Endothelial cell of umbilical vein (primary cell): ENCODE data around the gene SORCS1. TPM values are rescaled to one million over a fixed set of nuclear protein-coding genes. Genes with fewer than 3 reads are reported as not detected.

ENCODE experiments used
- BruUV-seq: library from RNA; stranded (reverse); fragments of 400-500 nt; replicated peaks from 2 replicates; lab custom pipeline; 2021; lab: Mats Ljungman, UMichigan
- CTCF ChIA-PET: fragments of 300-600, 350-600 bp; sonication (Branson Sonifier 250); formaldehyde crosslinking; loops from one replicate; lab custom pipeline; 2021; ENCODE audit warnings: antibody characterized with exemption, inconsistent platforms; lab: Charles Lee
- POLR2A ChIA-PET: fragments of 300-600, 350-600 bp; sonication (Branson Sonifier 250); formaldehyde crosslinking; loops from one replicate; lab custom pipeline; 2021; ENCODE audit warnings: antibody characterized with exemption, inconsistent platforms; lab: Charles Lee
- DNase-seq: peaks from one replicate; pipeline ENCODE4 v3.0.0-alpha.2; 2011; ENCODE audit warnings: low read depth, low spot score
- FAIRE-seq: peaks from 2 replicates; lab custom pipeline; 2011; peaks lifted over from hg19 to GRCh38; lab: Jason Lieb, UNC
- H2AFZ ChIP-seq: 2 replicates; pipeline ENCODE4 v1.6.0; 2012; ENCODE audit warnings: low read depth, low read length, control low read depth, inconsistent platforms
- H3K27ac ChIP-seq: 2 replicates; pipeline ENCODE4 v1.5.1; 2011; ENCODE audit warnings: low read depth, mild to moderate bottlenecking, control low read depth, low read length, moderate library complexity; ENCODE audit not compliant: insufficient read depth
- H3K27me3 ChIP-seq, 2 experiments: 2 replicates each; pipeline versions ENCODE4 v1.6.0 to v1.6.1; 2011; ENCODE audit warnings: low read length in 2 of 2, mixed read lengths in 1 of 2; ENCODE audit not compliant: control insufficient read depth in 2 of 2, insufficient read depth in 2 of 2
- H3K36me3 ChIP-seq, 2 experiments: 2 replicates in 1 of 2; 3 replicates in 1 of 2; pipeline ENCODE4 v1.5.1; 2011; ENCODE audit warnings: low read length in 2 of 2, mild to moderate bottlenecking in 1 of 2, moderate library complexity in 1 of 2; ENCODE audit not compliant: control insufficient read depth in 2 of 2, insufficient read depth in 2 of 2; ENCODE audit errors: extremely low read depth in 1 of 2
- H3K4me1 ChIP-seq: 3 replicates; pipeline ENCODE4 v1.5.1; 2011; ENCODE audit warnings: mild to moderate bottlenecking, low read length; ENCODE audit not compliant: control insufficient read depth, insufficient read depth; ENCODE audit errors: extremely low read depth
- H3K4me2 ChIP-seq: 2 replicates; pipeline ENCODE4 v1.6.1; 2011; ENCODE audit warnings: low read length, control low read depth, mixed read lengths; ENCODE audit not compliant: insufficient read depth
- H3K4me3 ChIP-seq, 3 experiments: fragments of 200-600 bp in 1 of 3; sonication (generic), shearing (Covaris generic) in 1 of 3; replicated peaks in 1 of 3; 2 replicates each; pipeline ENCODE4 v1.5.1; 2011 to 2016; ENCODE audit warnings: control low read depth in 3 of 3, low read length in 3 of 3, mild to moderate bottlenecking in 2 of 3, inconsistent platforms in 1 of 3, low read depth in 1 of 3, moderate library complexity in 1 of 3; ENCODE audit not compliant: insufficient read depth in 1 of 3
- H3K79me2 ChIP-seq: 2 replicates; pipeline ENCODE4 v1.6.0; 2012; ENCODE audit warnings: low read length, inconsistent platforms; ENCODE audit not compliant: control insufficient read depth, insufficient read depth
- H3K9ac ChIP-seq: replicated peaks from 2 replicates; pipeline ENCODE3; 2011; ENCODE audit warnings: low read length, control low read depth; ENCODE audit not compliant: insufficient read depth; ENCODE audit errors: extremely low read depth
- H3K9me1 ChIP-seq: replicated peaks from 3 replicates; pipeline ENCODE4 v1.6.0; 2011; ENCODE audit warnings: mild to moderate bottlenecking, low read length; ENCODE audit not compliant: control insufficient read depth, insufficient read depth; ENCODE audit errors: extremely low read depth
- H3K9me3 ChIP-seq: replicated peaks from 2 replicates; pipeline ENCODE4 v1.5.1; 2012; ENCODE audit warnings: low read length, inconsistent platforms; ENCODE audit not compliant: control insufficient read depth, insufficient read depth
- H4K20me1 ChIP-seq: replicated peaks from 2 replicates; pipeline ENCODE3; 2011; ENCODE audit warnings: mild to moderate bottlenecking, low read length; ENCODE audit not compliant: control insufficient read depth, insufficient read depth; ENCODE audit errors: extremely low read depth
- EZH2 ChIP-seq: IDR thresholded peaks from 2 replicates; pipeline ENCODE4 v1.6.1; 2012; ENCODE audit warnings: borderline replicate concordance, low read depth, mild to moderate bottlenecking, moderate library complexity, low read length, inconsistent platforms; ENCODE audit not compliant: severe bottlenecking
- FOS ChIP-seq: IDR thresholded peaks from 2 replicates; pipeline ENCODE4 v1.6.1; 2011; ENCODE audit warnings: mild to moderate bottlenecking, low read length, moderate library complexity, borderline replicate concordance; ENCODE audit not compliant: insufficient read depth
- GATA2 ChIP-seq: IDR thresholded peaks from 2 replicates; pipeline ENCODE4 v1.7.0; 2011; ENCODE audit warnings: low read depth, mild to moderate bottlenecking, moderate library complexity, mixed read lengths, low read length; ENCODE audit not compliant: insufficient read length, insufficient read depth
- JUN ChIP-seq: IDR thresholded peaks from 2 replicates; pipeline ENCODE4 v1.6.1; 2011; ENCODE audit warnings: borderline replicate concordance, low read depth; ENCODE audit not compliant: insufficient read length, insufficient read depth
- MYC ChIP-seq: IDR thresholded peaks from one replicate; pipeline ENCODE4 v1.6.1; 2011; ENCODE audit warnings: mild to moderate bottlenecking, low read depth, low read length
- POLR2A ChIP-seq: IDR thresholded peaks from 2 replicates; pipeline ENCODE4 v1.6.1; 2012; ENCODE audit warnings: low read depth, mild to moderate bottlenecking, control low read depth, low read length
- POLR2AphosphoS5 ChIP-seq: IDR thresholded peaks from 2 replicates; pipeline ENCODE4 v1.6.1; 2012; ENCODE audit warnings: low read depth, mild to moderate bottlenecking, control low read depth, low read length, moderate library complexity; ENCODE audit not compliant: insufficient read depth
- dilution Hi-C: fragments of 300-500 bp; cut with MboI; formaldehyde crosslinking; loops from one replicate; pipeline ENCODE4 v1.15.0; 2019; ENCODE audit warnings: low sequenced_read_pairs; ENCODE audit not compliant: extremely low pct_ligation_motif_present
- intact Hi-C: fragments of 100-400 bp; cut with micrococcal nuclease; formaldehyde crosslinking; loops from one replicate; pipeline ENCODE4 v1.10.0; 2022
- polyA plus RNA-seq, 4 experiments: library from polyadenylated mRNA; depleted of rRNA in 3 of 4; stranded (reverse) in 3 of 4; unstranded in 1 of 4; fragments of >200 nt; gene quantifications; 2 replicates each; pipeline versions ENCODE4 v1.2.1 to v1.2.3, GENCODE V29; 2011 to 2012; ENCODE audit warnings: missing spikeins in 1 of 4
- total RNA-seq: library from RNA; stranded (reverse); gene quantifications from 2 replicates; pipeline ENCODE4 v1.2.3, GENCODE V29; 2021
- TF ChIP-seq, protein P1 (sequence below): IDR thresholded peaks from 2 replicates; pipeline ENCODE4 v1.6.1; 2011; ENCODE audit not compliant: insufficient read depth, insufficient read length
- TF ChIP-seq, protein P2 (sequence below), 2 donors: IDR thresholded peaks; 1 replicate in 1 of 2; 2 replicates in 1 of 2; pipeline ENCODE4 v1.5.1; 2011; ENCODE audit warnings: low read length in 2 of 2, mild to moderate bottlenecking in 2 of 2, moderate library complexity in 2 of 2, control low read depth in 1 of 2, inconsistent platforms in 1 of 2, low read depth in 1 of 2; ENCODE audit not compliant: insufficient read depth in 1 of 2; ENCODE audit errors: extremely low read depth in 1 of 2

Gene SORCS1
- total and polyA plus RNA-seq, 2 donors (not counting 3 experiments of a cell fraction or from before 2014, with no cell fraction given): not detected

DNA sequence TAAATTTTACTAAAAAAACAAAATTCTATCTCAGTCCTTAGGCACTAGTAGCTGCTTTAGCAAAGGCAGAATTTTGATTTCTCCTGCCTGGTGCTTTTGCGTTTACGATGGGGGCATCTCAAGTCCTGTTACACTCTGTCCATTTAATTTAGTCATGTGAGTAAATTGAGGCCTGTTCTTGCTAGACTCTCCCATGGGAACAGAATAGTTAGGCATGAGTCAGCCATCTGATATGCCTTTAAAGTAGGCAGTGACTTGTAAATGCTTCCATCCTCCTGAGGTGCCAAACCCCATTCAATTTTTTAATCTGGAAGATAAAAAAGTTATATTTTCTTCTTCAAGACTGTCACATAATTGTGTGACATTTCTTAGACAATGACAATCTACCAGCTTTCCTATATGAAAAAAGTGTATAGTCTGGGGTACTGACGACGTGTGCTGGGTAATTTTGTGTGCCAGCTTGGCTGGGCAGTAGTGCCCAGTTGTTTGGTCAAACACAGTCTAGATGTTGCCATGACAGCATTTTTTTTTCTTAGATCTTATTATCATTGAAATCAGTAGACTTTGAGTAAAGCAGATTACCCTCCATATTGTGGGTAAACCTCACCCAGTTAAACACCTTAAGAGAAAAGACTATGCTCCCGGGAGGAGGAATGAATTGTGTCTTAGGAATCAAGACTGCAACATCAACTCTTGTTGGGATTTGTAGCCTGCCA is 603.4 kb downstream of the SORCS1 start:
- Histone ChIP-seq H3K9me1 (no peaks in the 10 kb centered on the region), H3K36me3 (no peaks in the 10 kb centered on the region), H3K4me2 (no peak overlapping the region), H3K9ac (no peak overlapping the region), H3K4me1 (no peaks in the 10 kb centered on the region), H3K4me3 (no peak overlapping the region), H4K20me1 (no peaks in the 10 kb centered on the region), H3K9me3 (peaks cover 2% of the 10 kb centered on the region), H2AFZ (no peak overlapping the region), H3K79me2 (no peaks in the 10 kb centered on the region), H3K27me3 (no peaks in the 10 kb centered on the region), H3K27ac (no peak overlapping the region)
- FAIRE-seq: no peak
- CTCF ChIA-PET: no interaction called here
- intact Hi-C loops (no loop called here), dilution Hi-C loops (no loop called here)
- no TSS peak for BruUV-seq
- no peak for DNase-seq
- TF ChIP-seq, protein P1, sequence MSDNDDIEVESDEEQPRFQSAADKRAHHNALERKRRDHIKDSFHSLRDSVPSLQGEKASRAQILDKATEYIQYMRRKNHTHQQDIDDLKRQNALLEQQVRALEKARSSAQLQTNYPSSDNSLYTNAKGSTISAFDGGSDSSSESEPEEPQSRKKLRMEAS: no peak
- TF ChIP-seq MYC: no peak
- TF ChIP-seq, protein P2, sequence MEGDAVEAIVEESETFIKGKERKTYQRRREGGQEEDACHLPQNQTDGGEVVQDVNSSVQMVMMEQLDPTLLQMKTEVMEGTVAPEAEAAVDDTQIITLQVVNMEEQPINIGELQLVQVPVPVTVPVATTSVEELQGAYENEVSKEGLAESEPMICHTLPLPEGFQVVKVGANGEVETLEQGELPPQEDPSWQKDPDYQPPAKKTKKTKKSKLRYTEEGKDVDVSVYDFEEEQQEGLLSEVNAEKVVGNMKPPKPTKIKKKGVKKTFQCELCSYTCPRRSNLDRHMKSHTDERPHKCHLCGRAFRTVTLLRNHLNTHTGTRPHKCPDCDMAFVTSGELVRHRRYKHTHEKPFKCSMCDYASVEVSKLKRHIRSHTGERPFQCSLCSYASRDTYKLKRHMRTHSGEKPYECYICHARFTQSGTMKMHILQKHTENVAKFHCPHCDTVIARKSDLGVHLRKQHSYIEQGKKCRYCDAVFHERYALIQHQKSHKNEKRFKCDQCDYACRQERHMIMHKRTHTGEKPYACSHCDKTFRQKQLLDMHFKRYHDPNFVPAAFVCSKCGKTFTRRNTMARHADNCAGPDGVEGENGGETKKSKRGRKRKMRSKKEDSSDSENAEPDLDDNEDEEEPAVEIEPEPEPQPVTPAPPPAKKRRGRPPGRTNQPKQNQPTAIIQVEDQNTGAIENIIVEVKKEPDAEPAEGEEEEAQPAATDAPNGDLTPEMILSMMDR (IDR thresholded peaks at IDR 0.05; ENCODE audit: extremely low read depth in 1 of 2, insufficient read depth in 1 of 2, low read depth in 1 of 2, low read length in 2 of 2): no peak
- TF ChIP-seq FOS: no peak
- TF ChIP-seq EZH2: no peak
- TF ChIP-seq JUN: no peak
- no peak for TF ChIP-seq GATA2
- TF ChIP-seq POLR2AphosphoS5: no peak
- no peak for TF ChIP-seq POLR2A
- POLR2A ChIA-PET: no interaction called here
